Measurements from ENCODE around the gene TMEM231. TPM values are rescaled to one million over a fixed set of nuclear protein-coding genes. Genes with fewer than 3 reads are reported as not detected.

TMEM231 gene
- total RNA-seq, 4 donors from 2014 or later, result 5.1 to 21.8 (median 15.2) TPM

DNA sequence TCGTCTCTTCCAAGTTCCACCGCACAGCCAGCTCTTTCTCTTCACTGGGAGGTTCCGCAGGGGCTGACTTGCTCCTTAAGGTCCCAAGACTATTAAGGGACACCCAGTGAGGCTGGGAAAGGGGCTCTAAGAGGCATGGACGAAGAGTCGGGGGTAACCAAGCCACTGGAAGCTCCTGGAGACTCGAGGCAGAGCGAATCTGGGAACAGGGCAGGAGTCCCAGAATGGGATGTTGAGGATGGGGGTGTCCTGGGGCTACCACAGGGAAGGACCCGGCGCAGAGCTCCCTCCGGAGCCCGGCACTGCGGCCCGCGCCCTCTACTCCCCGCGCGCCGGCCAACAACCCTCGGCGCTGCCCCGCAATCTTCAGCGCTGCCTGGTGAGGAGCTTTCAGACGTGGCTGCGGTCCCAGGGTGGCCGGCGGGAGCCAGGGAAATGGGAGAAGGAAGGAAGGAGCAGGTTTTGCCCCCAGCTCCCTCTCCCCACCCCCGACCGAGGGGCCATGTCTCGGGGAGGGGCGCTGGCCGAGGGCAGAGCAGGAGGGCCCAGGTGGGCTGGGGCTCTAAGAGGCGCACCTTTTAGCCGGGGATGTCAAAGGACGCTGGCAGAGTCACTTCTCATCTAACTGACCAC, 20.7 kb downstream of the TMEM231 start:
- Histone ChIP-seq H3K9me3 (no peaks in the 10 kb centered on the region), H3K4me1 (no peaks in the 10 kb centered on the region), H3K4me3 (no peak overlapping the region), H3K36me3 (no peaks in the 10 kb centered on the region), H3K27ac (no peak overlapping the region), H3K27me3 (no peaks in the 10 kb centered on the region)
- intact Hi-C loops (cut with DNase I; ENCODE audit: low total_unique reads), result no loop called here
- no peak for DNase-seq
- no peak for TF ChIP-seq POLR2A (IDR thresholded peaks at IDR 0.05)
- TF ChIP-seq, protein P1, sequence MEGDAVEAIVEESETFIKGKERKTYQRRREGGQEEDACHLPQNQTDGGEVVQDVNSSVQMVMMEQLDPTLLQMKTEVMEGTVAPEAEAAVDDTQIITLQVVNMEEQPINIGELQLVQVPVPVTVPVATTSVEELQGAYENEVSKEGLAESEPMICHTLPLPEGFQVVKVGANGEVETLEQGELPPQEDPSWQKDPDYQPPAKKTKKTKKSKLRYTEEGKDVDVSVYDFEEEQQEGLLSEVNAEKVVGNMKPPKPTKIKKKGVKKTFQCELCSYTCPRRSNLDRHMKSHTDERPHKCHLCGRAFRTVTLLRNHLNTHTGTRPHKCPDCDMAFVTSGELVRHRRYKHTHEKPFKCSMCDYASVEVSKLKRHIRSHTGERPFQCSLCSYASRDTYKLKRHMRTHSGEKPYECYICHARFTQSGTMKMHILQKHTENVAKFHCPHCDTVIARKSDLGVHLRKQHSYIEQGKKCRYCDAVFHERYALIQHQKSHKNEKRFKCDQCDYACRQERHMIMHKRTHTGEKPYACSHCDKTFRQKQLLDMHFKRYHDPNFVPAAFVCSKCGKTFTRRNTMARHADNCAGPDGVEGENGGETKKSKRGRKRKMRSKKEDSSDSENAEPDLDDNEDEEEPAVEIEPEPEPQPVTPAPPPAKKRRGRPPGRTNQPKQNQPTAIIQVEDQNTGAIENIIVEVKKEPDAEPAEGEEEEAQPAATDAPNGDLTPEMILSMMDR (IDR thresholded peaks at IDR 0.05), result no peak

DNA sequence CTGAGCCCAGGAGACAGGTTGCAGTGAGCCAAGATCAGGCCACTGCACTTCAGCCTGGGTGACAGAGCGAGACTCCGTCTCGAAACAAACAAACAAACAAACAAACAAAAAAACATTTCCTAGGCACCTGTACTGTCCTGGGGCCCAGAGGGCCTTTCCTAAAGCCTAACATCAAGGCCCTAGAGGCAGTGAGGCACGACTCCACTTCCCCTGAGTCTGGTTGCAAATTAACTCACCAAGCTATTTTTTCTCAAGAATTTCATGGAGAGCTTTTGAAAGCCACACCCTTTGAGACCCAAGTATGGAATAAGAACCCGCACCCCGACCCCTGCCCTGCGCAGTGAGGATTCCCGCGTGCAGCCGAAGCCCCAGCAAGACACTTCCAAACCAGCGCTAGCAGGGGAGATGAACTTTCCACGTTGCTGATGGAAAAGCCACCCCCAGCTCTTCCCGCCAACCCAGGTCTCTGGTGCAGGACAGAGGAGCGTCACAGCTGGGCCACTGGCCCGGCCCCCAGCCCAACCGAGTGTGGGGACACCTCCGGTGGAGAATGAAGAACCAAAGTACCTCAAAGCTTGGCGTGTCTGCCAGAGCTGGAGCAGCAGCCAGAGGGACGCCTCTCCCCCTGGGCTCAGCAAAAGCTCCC, 21.4 kb downstream of the TMEM231 start:
- Histone ChIP-seq H3K36me3 (no peaks in the 10 kb centered on the region), H3K27ac (no peak overlapping the region), H3K27me3 (no peaks in the 10 kb centered on the region), H3K9me3 (no peaks in the 10 kb centered on the region), H3K4me1 (no peaks in the 10 kb centered on the region), H3K4me3 (no peak overlapping the region)
- DNase-seq, result no peak
- intact Hi-C loops (cut with DNase I; ENCODE audit: low total_unique reads), result no loop called here
- TF ChIP-seq, protein P1 (IDR thresholded peaks at IDR 0.05), result no peak
- TF ChIP-seq POLR2A (IDR thresholded peaks at IDR 0.05), result no peak

DNA sequence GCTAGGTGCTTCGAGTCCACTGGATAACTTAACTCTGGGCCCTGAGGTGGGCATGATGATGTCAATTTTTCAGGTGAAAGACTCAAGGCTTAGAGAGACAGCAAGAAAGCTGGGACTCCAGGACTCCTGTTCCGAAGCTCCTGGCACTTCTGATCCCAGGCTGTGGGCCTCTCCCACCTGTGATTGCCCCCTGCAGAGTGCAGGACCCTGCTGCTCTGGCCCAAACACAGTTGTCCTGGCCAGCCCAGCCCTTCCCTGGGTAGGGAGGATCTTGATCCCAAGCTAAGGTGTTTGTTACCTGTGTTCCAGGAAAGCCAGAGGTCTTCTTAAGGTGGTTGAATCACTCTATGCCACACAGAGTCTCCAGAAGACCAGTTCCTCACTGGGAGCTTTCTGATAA, 23.3 kb downstream of the TMEM231 start:
- TF ChIP-seq, protein P1 (IDR thresholded peaks at IDR 0.05), result no peak
- no peak for TF ChIP-seq POLR2A (IDR thresholded peaks at IDR 0.05)
- Histone ChIP-seq H3K9me3 (no peaks in the 10 kb centered on the region), H3K27ac (no peak overlapping the region), H3K4me1 (no peaks in the 10 kb centered on the region), H3K27me3 (no peaks in the 10 kb centered on the region), H3K4me3 (no peak overlapping the region), H3K36me3 (no peaks in the 10 kb centered on the region)
- intact Hi-C loops (cut with DNase I; ENCODE audit: low total_unique reads), result no loop called here
- DNase-seq, result no peak

DNA sequence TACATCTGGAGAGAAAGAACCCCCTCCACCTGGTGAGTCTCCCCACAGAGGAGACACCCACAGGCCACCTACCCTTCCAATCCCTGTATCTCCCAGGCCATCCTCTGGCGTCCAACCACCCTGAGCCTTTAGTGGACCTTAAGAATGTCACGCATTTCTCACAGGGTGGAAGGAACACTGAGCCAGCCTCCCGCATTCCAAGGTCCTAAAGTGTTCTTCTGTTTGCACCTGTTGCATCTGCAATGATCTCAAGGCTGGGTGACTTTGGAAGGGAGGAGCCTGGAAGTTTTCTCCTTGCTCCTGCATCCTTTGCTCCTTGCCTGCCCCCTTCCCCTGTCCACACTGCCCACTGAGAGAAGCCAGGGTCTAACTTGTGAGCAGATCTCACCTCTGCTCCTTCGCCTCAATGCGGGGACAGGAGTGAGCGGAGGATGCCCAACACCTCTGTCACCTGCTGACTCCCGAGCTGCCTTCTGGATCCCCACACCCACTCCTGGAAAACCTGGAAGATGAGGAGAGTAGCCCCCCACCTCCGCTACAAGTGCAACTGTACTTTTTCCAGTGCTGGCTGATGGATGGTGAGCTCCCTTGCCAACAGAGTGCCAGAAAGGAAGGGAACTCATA, 23.8 kb downstream of the TMEM231 start:
- Histone ChIP-seq H3K27me3 (no peaks in the 10 kb centered on the region), H3K4me3 (no peak overlapping the region), H3K27ac (no peak overlapping the region), H3K9me3 (no peaks in the 10 kb centered on the region), H3K4me1 (no peaks in the 10 kb centered on the region), H3K36me3 (no peaks in the 10 kb centered on the region)
- TF ChIP-seq POLR2A (IDR thresholded peaks at IDR 0.05), result no peak
- TF ChIP-seq, protein P1 (IDR thresholded peaks at IDR 0.05), result no peak
- DNase-seq, result no peak
- intact Hi-C loops (cut with DNase I; ENCODE audit: low total_unique reads), result no loop called here

DNA sequence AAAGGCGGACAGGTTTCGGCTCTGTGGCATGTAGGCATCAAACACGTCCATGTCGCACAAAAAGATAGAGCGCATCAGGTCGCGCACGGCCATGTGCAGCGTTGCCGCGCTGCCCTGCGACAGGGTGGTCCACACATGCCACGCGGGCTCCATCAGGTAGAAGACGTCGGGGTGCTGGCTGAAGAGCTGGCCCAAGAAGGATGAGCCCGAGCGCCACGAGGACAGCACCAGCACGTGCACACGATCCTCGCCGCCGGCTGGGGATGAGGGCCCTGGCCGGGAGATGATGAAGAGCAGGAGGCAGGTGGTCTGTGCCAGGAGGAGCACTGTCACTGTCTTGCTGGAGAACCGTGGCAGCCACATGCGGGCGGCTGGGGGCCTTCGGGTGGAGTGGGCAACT, 26.1 kb downstream of the TMEM231 start:
- TF ChIP-seq POLR2A (IDR thresholded peaks at IDR 0.05), result no peak
- TF ChIP-seq, protein P1 (IDR thresholded peaks at IDR 0.05), result no peak
- no peak for DNase-seq
- intact Hi-C loops (cut with DNase I; ENCODE audit: low total_unique reads), result no loop called here

More for the DNA sequence above, 26.1 kb downstream of the TMEM231 start:
- no peaks in the 10 kb centered on the region for H3K27me3 ChIP-seq
- H3K4me3 ChIP-seq, result no peak overlapping the region
- no peaks in the 10 kb centered on the region for H3K36me3 ChIP-seq
- no peak overlapping the region for H3K27ac ChIP-seq
- no peaks in the 10 kb centered on the region for H3K9me3 ChIP-seq
- H3K4me1 ChIP-seq, result no peaks in the 10 kb centered on the region

Measured in uterus (tissue), 4 donors.